Bronchial epithelial cell (primary cell): ENCODE data around the gene UBE2O. TPM values are rescaled to one million over a fixed set of nuclear protein-coding genes. Genes with fewer than 3 reads are reported as not detected.

Source experiments
- DNase-seq: peaks from one replicate; pipeline ENCODE4 v3.0.0-alpha.2; 2010; ENCODE audit warnings: low read depth
- FAIRE-seq: peaks from 2 replicates; lab custom pipeline; 2011; peaks lifted over from hg19 to GRCh38; lab: Jason Lieb, UNC
- H3K27me3 ChIP-seq: 2 replicates; pipeline ENCODE4 v1.5.1; 2011; ENCODE audit warnings: low read length; ENCODE audit not compliant: control insufficient read depth, insufficient read depth
- H3K36me3 ChIP-seq: 2 replicates; pipeline ENCODE4 v1.5.1; 2011; ENCODE audit warnings: low read length; ENCODE audit not compliant: control insufficient read depth, insufficient read depth
- H3K4me3 ChIP-seq: 2 replicates; pipeline ENCODE4 v1.5.1; 2011; ENCODE audit warnings: mild to moderate bottlenecking, low read depth, low read length, control low read depth
- total RNA-seq: library from RNA; depleted of rRNA; stranded (reverse); fragments of >200 nt; gene quantifications from 2 replicates; pipeline ENCODE4 v1.2.1, GENCODE V29; 2014
- TF ChIP-seq, protein P1 (sequence below): IDR thresholded peaks from 2 replicates; pipeline ENCODE4 v1.5.1; 2011; ENCODE audit warnings: mild to moderate bottlenecking, moderate library complexity, low read length, control low read depth, inconsistent platforms; ENCODE audit not compliant: insufficient read depth, severe bottlenecking

UBE2O gene
- total RNA-seq, 1 donor from 2014 or later = 15.8 TPM

DNA sequence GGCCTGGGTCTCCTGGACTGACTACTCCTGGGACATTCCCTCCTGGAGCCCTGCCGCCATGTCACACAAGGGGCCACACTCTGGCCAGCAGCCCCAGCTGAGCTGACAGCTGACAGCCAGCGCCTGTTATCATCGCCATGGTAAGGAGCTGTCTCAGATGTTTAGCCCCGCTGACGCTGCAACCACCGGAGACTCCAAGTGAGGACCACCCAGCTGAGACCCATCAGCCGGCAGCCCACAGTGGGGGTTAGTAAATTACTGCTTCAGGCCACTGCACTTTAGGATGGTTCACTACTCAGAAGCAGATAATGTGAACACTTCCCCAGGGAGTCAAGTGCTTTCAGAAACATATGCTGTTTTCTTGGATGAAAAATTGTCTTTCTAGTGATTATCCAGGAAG lies 83.1 kb downstream of the UBE2O start:
- Histone ChIP-seq H3K36me3 (no peaks in the 10 kb centered on the region), H3K27me3 (no peaks in the 10 kb centered on the region), H3K4me3 (no peak overlapping the region)
- FAIRE-seq (no peak), DNase-seq (no peak)
- TF ChIP-seq, protein P1, sequence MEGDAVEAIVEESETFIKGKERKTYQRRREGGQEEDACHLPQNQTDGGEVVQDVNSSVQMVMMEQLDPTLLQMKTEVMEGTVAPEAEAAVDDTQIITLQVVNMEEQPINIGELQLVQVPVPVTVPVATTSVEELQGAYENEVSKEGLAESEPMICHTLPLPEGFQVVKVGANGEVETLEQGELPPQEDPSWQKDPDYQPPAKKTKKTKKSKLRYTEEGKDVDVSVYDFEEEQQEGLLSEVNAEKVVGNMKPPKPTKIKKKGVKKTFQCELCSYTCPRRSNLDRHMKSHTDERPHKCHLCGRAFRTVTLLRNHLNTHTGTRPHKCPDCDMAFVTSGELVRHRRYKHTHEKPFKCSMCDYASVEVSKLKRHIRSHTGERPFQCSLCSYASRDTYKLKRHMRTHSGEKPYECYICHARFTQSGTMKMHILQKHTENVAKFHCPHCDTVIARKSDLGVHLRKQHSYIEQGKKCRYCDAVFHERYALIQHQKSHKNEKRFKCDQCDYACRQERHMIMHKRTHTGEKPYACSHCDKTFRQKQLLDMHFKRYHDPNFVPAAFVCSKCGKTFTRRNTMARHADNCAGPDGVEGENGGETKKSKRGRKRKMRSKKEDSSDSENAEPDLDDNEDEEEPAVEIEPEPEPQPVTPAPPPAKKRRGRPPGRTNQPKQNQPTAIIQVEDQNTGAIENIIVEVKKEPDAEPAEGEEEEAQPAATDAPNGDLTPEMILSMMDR = no peak

DNA sequence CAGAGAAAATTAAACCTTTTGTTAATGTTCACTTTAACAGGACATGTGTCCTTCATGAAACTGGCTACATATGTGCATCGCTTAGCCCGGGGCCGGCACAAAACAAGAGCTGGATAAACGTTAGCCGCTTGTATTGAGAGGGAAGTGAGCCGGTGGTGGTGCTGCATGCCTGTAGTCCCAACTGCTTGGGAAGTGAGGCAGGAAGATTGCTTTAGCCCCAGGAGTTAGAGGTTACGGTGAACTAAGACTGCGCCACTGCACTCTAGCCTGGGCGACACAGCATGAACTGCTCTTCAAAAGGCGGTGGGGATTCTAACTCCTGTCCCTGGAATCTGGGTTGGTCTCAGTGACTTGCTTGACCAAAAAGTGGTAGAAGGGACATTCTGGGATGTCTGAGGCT lies 83.6 kb downstream of the UBE2O start:
- no peak for FAIRE-seq

DNA sequence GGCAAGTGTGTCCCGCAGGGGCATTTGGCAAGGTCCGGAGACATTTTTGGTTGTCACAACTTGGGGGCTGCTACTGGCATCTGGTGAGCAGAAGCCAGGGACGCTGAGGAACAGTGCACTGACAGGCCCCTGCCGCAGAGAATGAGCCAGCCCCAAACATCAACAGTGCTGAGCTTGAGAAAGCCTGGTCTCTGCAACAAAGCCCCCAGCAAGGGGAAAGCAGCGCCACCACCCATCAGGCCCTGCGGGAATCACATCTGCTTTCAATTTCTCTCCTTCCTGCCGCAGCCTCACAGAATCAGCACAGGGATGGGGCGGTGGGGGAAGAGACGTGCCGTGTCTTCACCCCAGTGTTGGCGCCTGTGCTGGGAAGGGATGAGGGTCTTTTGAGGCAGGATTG lies 84.4 kb downstream of the UBE2O start:
- no peak for FAIRE-seq
- TF ChIP-seq, protein P1 = no peak

More for the DNA sequence above, 83.6 kb downstream of the UBE2O start:
- no peak for DNase-seq
- H3K27me3 ChIP-seq = no peaks in the 10 kb centered on the region
- H3K4me3 ChIP-seq = no peak overlapping the region
- TF ChIP-seq, protein P1 = no peak
- no peaks in the 10 kb centered on the region for H3K36me3 ChIP-seq

DNA sequence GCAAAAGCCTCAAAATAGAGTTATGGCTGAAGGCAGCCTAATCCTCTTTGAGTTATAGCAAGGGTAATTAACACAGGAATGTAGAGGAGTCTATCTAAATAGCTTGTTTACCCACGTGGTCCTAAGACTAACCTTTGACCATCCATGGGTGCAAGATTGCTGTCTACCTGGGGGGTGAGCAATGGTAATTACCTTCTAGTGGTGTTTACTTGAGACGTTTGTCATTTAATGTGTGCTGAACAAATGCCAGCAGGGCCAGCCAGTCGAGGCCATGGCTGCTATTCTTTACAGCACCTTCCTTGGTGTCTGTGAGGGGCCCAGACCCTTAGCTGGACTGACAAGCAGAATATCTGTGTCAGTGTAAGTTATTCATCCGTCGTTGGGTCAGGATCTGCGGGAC lies 85.3 kb downstream of the UBE2O start:
- TF ChIP-seq, protein P1 = no peak
- no peak overlapping the region for H3K4me3 ChIP-seq
- H3K36me3 ChIP-seq = no peaks in the 10 kb centered on the region
- FAIRE-seq = no peak
- no peak for DNase-seq
- no peaks in the 10 kb centered on the region for H3K27me3 ChIP-seq

More for the DNA sequence above, 84.4 kb downstream of the UBE2O start:
- H3K27me3 ChIP-seq = no peaks in the 10 kb centered on the region
- no peak overlapping the region for H3K4me3 ChIP-seq
- DNase-seq = no peak
- no peaks in the 10 kb centered on the region for H3K36me3 ChIP-seq

DNA sequence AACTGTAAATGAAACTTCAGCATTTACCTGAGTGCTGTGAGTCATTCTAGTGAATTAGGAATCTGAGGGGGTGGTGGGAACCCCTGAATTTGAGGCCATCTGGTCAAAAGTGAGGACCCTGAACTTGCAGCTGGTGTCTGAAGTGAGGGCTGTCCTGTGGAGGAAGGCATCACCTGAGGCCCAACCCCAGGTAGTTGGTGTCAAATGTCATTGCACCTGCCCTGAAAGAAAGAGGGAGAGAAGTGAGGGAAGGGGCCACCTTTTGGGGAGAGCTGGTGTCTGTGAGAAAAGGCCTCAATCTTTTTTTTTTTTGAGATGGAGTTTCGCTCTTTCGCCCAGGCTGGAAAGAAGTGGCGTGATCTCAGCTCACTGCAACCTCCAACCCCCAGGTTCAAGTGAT lies 86.7 kb downstream of the UBE2O start:
- DNase-seq = no peak
- H3K36me3 ChIP-seq = no peaks in the 10 kb centered on the region
- TF ChIP-seq, protein P1 = no peak
- no peak for FAIRE-seq
- no peak overlapping the region for H3K4me3 ChIP-seq
- H3K27me3 ChIP-seq = no peaks in the 10 kb centered on the region

DNA sequence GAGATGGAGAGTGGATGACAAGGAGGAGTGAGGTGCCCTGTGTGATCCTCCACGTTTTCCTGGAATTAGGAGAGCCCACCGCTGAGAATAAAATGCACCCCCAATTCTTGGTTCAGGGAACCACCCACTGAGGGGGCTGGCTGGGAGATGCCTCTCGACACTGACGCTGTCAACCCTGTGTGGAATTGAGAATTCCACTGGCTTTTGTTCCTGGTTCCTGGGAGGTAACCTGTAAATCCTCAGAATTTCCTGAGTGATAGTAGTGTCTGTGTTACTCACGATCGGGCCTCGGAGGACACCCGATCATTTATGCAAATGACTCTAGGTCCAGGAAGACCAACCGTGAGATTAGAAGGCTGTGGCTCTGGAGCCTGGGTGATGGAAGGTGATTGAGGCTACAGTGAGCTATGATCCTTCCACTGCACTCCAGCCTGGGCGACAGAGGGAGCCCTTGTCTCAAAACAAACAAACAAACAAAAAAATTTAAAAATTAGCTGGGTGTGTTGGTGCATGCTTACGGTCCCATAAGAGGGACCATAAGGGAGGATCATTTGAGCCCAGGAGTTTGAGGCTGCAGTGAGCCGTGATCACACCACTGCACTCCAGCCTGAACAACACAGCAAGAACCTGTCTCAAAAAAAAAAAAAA lies 87.6 kb downstream of the UBE2O start:
- FAIRE-seq (no peak), DNase-seq (no peak)
- Histone ChIP-seq H3K27me3 (no peaks in the 10 kb centered on the region), H3K36me3 (no peaks in the 10 kb centered on the region), H3K4me3 (no peak overlapping the region)
- TF ChIP-seq, protein P1 = peak; percentile 53
